GM18511 (cell line): ENCODE data around the gene USP40.

ENCODE experiments used
- ATAC-seq: cut with Tn5 transposase; IDR thresholded peaks from one replicate; pipeline ENCODE4 v1.9.1; 2021; ENCODE audit warnings: mild to moderate bottlenecking, moderate library complexity; ENCODE audit not compliant: unreplicated experiment

Gene USP40

GRCh38 chr2:233563663-233564430, 2.7 kb downstream of the USP40 start:
- ATAC-seq: no peak

GRCh38 chr2:233556881-233557736, 9.5 kb downstream of the USP40 start:
- ATAC-seq: peak; percentile 55

GRCh38 chr2:233553366-233553765, 13.2 kb downstream of the USP40 start:
- ATAC-seq: no peak

GRCh38 chr2:233551491-233551890, 15.1 kb downstream of the USP40 start:
- no peak for ATAC-seq

GRCh38 chr2:233546774-233547173, 19.8 kb downstream of the USP40 start:
- ATAC-seq: no peak

- no peak for ATAC-seq
Observed at GRCh38 chr2:233546101-233546500, 20.5 kb downstream of the USP40 start.

GRCh38 chr2:233544200-233544610, 22.4 kb downstream of the USP40 start:
- no peak for ATAC-seq

GRCh38 chr2:233542507-233542906, 24.1 kb downstream of the USP40 start:
- no peak for ATAC-seq

GRCh38 chr2:233538741-233539140, 27.8 kb downstream of the USP40 start:
- no peak for ATAC-seq

GRCh38 chr2:233535271-233535670, 31.3 kb downstream of the USP40 start:
- ATAC-seq: no peak

GRCh38 chr2:233532971-233533370, 33.6 kb downstream of the USP40 start:
- ATAC-seq: no peak

GRCh38 chr2:233531955-233532354, 34.6 kb downstream of the USP40 start:
- no peak for ATAC-seq

- no peak for ATAC-seq
Observed at GRCh38 chr2:233530381-233530780, 36.2 kb downstream of the USP40 start.

GRCh38 chr2:233528182-233528581, 38.4 kb downstream of the USP40 start:
- ATAC-seq: no peak

GRCh38 chr2:233525791-233526190, 40.8 kb downstream of the USP40 start:
- ATAC-seq: no peak

GRCh38 chr2:233519787-233520611, 46.6 kb downstream of the USP40 start:
- peak; percentile 98 for ATAC-seq

GRCh38 chr2:233513953-233514655, 52.5 kb downstream of the USP40 start:
- ATAC-seq: no peak

- ATAC-seq: no peak
Observed at GRCh38 chr2:233503947-233504637, 62.5 kb downstream of the USP40 start.

- ATAC-seq: no peak
Observed at GRCh38 chr2:233503481-233503880, 63.1 kb downstream of the USP40 start.
